ENCODE results near the gene TMEM198. TPM values are rescaled to one million over a fixed set of nuclear protein-coding genes. Genes with fewer than 3 reads are reported as not detected.
A peak's percentile ranks its signal among the peaks of the same experiment; 100 is the strongest.

TMEM198 gene
- total and polyA plus RNA-seq, 9 of the 15 experiments (the other 6 are each of a cell fraction or from before 2014, with no cell fraction given) = 0.03 to 3.8 (median 1.0) TPM

DNA sequence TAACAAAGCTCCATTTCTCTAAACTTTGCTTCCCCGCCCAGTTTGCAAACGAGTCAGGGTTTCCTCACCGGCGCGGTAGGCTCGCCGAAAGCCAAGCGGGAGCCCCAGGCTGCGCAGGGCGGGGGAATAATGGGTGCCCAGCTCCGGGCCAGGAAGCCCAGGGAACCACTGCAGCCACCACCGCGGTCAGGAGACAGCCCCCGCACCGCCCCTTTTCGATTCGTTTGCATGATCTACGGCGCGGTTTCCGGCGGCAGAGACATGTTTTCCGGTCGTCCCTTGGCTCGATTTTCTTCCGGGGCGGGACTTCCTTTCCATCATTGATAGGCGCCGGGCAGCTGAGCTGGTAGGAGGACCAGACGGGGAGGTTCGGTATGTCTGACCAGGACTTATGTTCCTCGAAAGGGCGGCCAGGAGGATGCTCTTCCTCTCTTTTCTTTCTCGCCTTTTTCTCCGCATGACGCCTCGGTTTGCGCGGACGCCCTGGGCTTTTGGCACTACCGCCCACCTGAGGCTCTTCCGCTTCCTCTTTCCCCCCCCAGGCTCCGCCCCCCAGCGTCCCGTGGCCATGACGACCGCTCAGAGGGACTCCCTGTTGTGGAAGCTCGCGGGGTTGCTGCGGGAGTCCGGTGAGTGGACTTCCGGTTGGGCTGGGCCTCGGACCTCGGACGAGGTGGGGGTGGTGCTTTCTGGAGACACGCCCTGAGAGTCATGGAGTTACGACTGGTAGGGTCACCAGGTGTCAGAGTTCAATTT lies 53.9 kb downstream of the TMEM198 start, which contains the start of gene STK11IP (continued):
- peak in 2 of 3 experiments; percentile 83 to 91 for TF ChIP-seq YY1 (IDR thresholded peaks at IDR 0.05; ENCODE audit: borderline replicate concordance in 1 of 3, control insufficient read depth in 1 of 3, extremely low read depth in 1 of 3, insufficient read depth in 3 of 3, insufficient read length in 1 of 3, insufficient replicate concordance in 2 of 3, low read depth in 1 of 3, low read length in 2 of 3)
- TF ChIP-seq SMARCE1 (IDR thresholded peaks at IDR 0.05) = no peak; the same call in 1 of the 2 replicates
- TF ChIP-seq DMBX1 (CRISPR knock-in tag; IDR thresholded peaks at IDR 0.05; ENCODE audit: borderline replicate concordance) = no peak
- TF ChIP-seq HCFC1 (IDR thresholded peaks at IDR 0.05; ENCODE audit: low read depth, low read length) = peak; percentile 57
- TF ChIP-seq TFAM (CRISPR knock-in tag; conservative IDR thresholded peaks at IDR 0.05) = no peak
- TF ChIP-seq, protein P1, sequence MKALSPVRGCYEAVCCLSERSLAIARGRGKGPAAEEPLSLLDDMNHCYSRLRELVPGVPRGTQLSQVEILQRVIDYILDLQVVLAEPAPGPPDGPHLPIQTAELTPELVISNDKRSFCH (CRISPR knock-in tag; IDR thresholded peaks at IDR 0.05) = no peak
- TF ChIP-seq, protein P1 (tag; IDR thresholded peaks at IDR 0.05) = no peak
- no peak for TF ChIP-seq ZNF699 (CRISPR knock-in tag; IDR thresholded peaks at IDR 0.05; ENCODE audit: insufficient replicate concordance)
- TF ChIP-seq NFE2 (IDR thresholded peaks at IDR 0.05; ENCODE audit: low read depth) = no peak
- TF ChIP-seq ZNF57 (CRISPR knock-in tag; IDR thresholded peaks at IDR 0.05) = no peak
- peak; percentile 86 for TF ChIP-seq HDAC2 (IDR thresholded peaks at IDR 0.05)
- no peak for TF ChIP-seq ZNF197 (CRISPR knock-in tag; IDR thresholded peaks at IDR 0.05; ENCODE audit: low read depth)
- 0 out of 2 replicates have a peak, but pooled peaks have one; percentile 40 for TF ChIP-seq L3MBTL2 (IDR thresholded peaks at IDR 0.05)
- TF ChIP-seq CREB3L1 (IDR thresholded peaks at IDR 0.05; ENCODE audit: borderline replicate concordance, low read depth) = no peak; the same call in 1 of the 2 replicates
- TF ChIP-seq, protein P2, sequence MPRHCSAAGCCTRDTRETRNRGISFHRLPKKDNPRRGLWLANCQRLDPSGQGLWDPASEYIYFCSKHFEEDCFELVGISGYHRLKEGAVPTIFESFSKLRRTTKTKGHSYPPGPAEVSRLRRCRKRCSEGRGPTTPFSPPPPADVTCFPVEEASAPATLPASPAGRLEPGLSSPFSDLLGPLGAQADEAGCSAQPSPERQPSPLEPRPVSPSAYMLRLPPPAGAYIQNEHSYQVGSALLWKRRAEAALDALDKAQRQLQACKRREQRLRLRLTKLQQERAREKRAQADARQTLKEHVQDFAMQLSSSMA (CRISPR knock-in tag; IDR thresholded peaks at IDR 0.05) = no peak
- peak in 1 of 2 experiments; percentile 96; a peak in 2 of 4 replicates for TF ChIP-seq HDAC1 (IDR thresholded peaks at IDR 0.05)
- no peak for TF ChIP-seq ZZZ3 (IDR thresholded peaks at IDR 0.05)
- TF ChIP-seq DDX20 (tag; IDR thresholded peaks at IDR 0.05; ENCODE audit: low read depth) = no peak
- TF ChIP-seq, protein P3, sequence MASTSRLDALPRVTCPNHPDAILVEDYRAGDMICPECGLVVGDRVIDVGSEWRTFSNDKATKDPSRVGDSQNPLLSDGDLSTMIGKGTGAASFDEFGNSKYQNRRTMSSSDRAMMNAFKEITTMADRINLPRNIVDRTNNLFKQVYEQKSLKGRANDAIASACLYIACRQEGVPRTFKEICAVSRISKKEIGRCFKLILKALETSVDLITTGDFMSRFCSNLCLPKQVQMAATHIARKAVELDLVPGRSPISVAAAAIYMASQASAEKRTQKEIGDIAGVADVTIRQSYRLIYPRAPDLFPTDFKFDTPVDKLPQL (IDR thresholded peaks at IDR 0.05; ENCODE audit: extremely low read depth, insufficient read length) = no peak
- TF ChIP-seq, protein P4, sequence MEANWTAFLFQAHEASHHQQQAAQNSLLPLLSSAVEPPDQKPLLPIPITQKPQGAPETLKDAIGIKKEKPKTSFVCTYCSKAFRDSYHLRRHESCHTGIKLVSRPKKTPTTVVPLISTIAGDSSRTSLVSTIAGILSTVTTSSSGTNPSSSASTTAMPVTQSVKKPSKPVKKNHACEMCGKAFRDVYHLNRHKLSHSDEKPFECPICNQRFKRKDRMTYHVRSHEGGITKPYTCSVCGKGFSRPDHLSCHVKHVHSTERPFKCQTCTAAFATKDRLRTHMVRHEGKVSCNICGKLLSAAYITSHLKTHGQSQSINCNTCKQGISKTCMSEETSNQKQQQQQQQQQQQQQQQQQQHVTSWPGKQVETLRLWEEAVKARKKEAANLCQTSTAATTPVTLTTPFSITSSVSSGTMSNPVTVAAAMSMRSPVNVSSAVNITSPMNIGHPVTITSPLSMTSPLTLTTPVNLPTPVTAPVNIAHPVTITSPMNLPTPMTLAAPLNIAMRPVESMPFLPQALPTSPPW (CRISPR knock-in tag; IDR thresholded peaks at IDR 0.05) = peak; percentile 76
- TF ChIP-seq HNRNPL (IDR thresholded peaks at IDR 0.05; ENCODE audit: low read depth, low read length) = no peak
- TF ChIP-seq ZFP36 (IDR thresholded peaks at IDR 0.05; ENCODE audit: low read depth, low read length, partially characterized antibody) = no peak
- no peak for TF ChIP-seq ARHGAP35 (IDR thresholded peaks at IDR 0.05; ENCODE audit: partially characterized antibody)
- no peak for TF ChIP-seq SMARCB1 (IDR thresholded peaks at IDR 0.05; ENCODE audit: insufficient read length, low read depth)

Data from K562 (cell line).